WTC11 (cell line): ENCODE data around the gene DYNLL1.

ENCODE experiments used
- CBFB ChIP-seq: sonication (generic); formaldehyde crosslinking; IDR thresholded peaks from 2 replicates; pipeline ENCODE4 v1.8.1; 2022; ENCODE audit warnings: mild to moderate bottlenecking, low read depth, missing genetic modification reagents
- CREB1 ChIP-seq: sonication (generic); formaldehyde crosslinking; IDR thresholded peaks from 2 replicates; pipeline ENCODE4 v1.8.0; 2023; ENCODE audit warnings: mild to moderate bottlenecking, missing genetic modification reagents
- CTCF ChIP-seq: fragments of 200-600 bp; IDR thresholded peaks from 2 replicates; pipeline ENCODE4 v1.8.0; 2022; ENCODE audit warnings: antibody characterized with exemption
- E2F5 ChIP-seq: sonication (generic); formaldehyde crosslinking; IDR thresholded peaks from 2 replicates; pipeline ENCODE4 v1.8.1; 2022; ENCODE audit warnings: mild to moderate bottlenecking, moderate library complexity, missing genetic modification reagents
- IRF2 ChIP-seq: sonication (generic); formaldehyde crosslinking; IDR thresholded peaks from 2 replicates; pipeline ENCODE4 v1.8.0; 2022; ENCODE audit warnings: low read depth, missing genetic modification reagents, borderline replicate concordance
- MXD4 ChIP-seq: fragments of 250-450 bp; sonication (Bioruptor Pico); IDR thresholded peaks from 2 replicates; pipeline ENCODE4 v1.8.0; 2021; ENCODE audit warnings: mild to moderate bottlenecking, moderate library complexity, borderline replicate concordance
- RELA ChIP-seq: sonication (generic); formaldehyde crosslinking; IDR thresholded peaks from 2 replicates; pipeline ENCODE4 v1.8.1; 2022; ENCODE audit warnings: missing genetic modification reagents, mild to moderate bottlenecking, borderline replicate concordance
- SMAD3 ChIP-seq: sonication (generic); formaldehyde crosslinking; IDR thresholded peaks from 2 replicates; pipeline ENCODE4 v1.8.0; 2022; ENCODE audit warnings: missing genetic modification reagents, mild to moderate bottlenecking, borderline replicate concordance
- ZNF138 ChIP-seq: sonication (generic); formaldehyde crosslinking; conservative IDR thresholded peaks from 2 replicates; pipeline ENCODE4 v1.8.1; 2022; ENCODE audit warnings: mild to moderate bottlenecking, moderate library complexity, missing genetic modification reagents
- ZSCAN18 ChIP-seq: fragments of 250-450 bp; sonication (Bioruptor Pico); IDR thresholded peaks from 2 replicates; pipeline ENCODE4 v2.1.2; 2022; ENCODE audit warnings: mild to moderate bottlenecking, moderate library complexity

- no peak for TF ChIP-seq CTCF
- no peak for TF ChIP-seq SMAD3 (CRISPR knock-in tag)
- no peak for TF ChIP-seq E2F5
- TF ChIP-seq CBFB (CRISPR knock-in tag), result no peak
- TF ChIP-seq RELA, result no peak
- no peak for TF ChIP-seq IRF2 (CRISPR knock-in tag)
- no peak for TF ChIP-seq ZNF138
- no peak for TF ChIP-seq CREB1 (CRISPR knock-in tag)
- no peak for TF ChIP-seq ZSCAN18
- TF ChIP-seq MXD4, result no peak
These were observed 46.3 kb downstream of the DYNLL1 start for GRCh38 chr12:120542166-120542565.
